Measurements from ENCODE around the gene MAP2K1.
A peak's percentile ranks its signal among the peaks of the same experiment; 100 is the strongest.

Gene MAP2K1

GRCh38 chr15:66503780-66504562 is 117.3 kb downstream of the MAP2K1 start:
- no peak for DNase-seq (ENCODE audit: low read depth in 2 of 2)
- peak overlapping the region; percentile 75 to 96 for H3K4me3 ChIP-seq (replicated peaks in 1 of 2; ENCODE audit: low read depth in 2 of 2, low read length in 2 of 2)
- TF ChIP-seq CTCF (IDR thresholded peaks at IDR 0.05; ENCODE audit: low read depth, low read length) = no peak

DNA sequence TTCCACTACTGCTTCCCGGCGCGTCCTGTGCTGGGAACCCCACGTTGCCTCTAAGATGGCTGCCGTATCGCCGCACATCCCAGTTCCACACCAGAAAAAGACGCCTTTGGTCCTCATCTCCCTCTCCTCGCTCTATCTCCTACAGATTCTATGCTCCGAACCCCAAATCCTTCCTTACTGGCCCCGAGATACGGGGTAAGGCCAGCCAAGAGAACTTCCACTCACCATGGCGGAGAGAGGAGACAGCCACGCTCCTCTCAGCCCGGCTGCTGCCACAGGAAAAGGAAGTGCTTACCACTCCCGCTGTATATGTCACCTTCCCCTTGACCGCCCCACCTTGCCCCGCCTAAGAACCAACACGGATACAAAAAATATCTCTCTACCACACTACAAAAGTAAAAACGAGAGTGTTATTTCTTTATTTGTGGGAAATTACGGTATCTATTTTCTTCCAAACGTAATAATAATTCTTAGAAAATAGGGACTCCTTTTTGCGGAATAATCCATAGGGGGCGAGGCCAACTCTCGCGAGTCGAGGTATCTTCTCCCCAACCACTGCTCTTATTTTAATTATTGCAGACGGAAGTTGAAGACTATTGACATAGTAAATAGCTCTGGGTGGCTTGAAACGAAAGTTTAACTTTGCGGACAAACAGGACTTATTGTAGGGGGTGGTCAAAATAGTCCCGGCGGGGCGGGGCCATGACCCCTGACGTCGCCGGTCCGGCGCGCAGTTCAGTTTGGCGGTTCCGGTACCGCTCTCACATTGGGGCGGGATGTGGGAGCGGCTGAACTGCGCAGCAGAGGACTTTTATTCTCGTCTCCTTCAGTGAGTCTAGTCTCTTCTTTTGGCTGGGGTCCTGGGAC is 118.1 kb downstream of the MAP2K1 start, which contains the start of the genes RPL4 and ZWILCH:
Gene RPL4 (minus strand): TSS at position 293 of the 867 bp plus-strand sequence. CDS start 65 bp downstream, at position 228.
Gene ZWILCH (plus strand): TSS at position 764 of the 867 bp plus-strand sequence. CDS start 13 bp downstream, at position 777.
- peak within 1 kb of the TSS; percentile 75 to 96 for H3K4me3 ChIP-seq (replicated peaks in 1 of 2; ENCODE audit: low read depth in 2 of 2, low read length in 2 of 2)
- no peak for TF ChIP-seq CTCF (IDR thresholded peaks at IDR 0.05; ENCODE audit: low read depth, low read length)
- DNase-seq (ENCODE audit: low read depth in 2 of 2) = peak; percentile 89 to 93

DNA sequence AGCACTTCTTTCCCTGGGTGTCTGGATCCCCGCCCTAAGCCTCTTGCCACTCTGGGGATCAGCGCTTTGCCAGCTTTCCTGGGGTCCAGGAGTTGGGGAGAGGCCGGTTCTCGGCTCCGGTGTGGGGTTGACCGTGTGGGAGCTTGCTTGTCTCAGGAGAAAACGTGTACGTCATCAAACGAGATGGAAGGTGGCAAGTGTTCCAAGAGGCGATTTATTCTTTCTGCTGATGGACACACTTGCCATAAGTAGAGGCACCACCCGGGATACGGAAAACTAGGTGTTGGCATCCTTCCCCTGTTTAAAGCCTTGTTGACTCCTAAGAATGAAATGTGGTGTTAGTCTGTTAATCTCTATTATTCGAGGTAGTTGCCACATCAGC is 118.7 kb downstream of the MAP2K1 start:
- DNase-seq (ENCODE audit: low read depth in 2 of 2) = peak in 1 of 2 donors; percentile 65
- TF ChIP-seq CTCF (IDR thresholded peaks at IDR 0.05; ENCODE audit: low read depth, low read length) = no peak
- peak overlapping the region; percentile 75 to 96 for H3K4me3 ChIP-seq (replicated peaks in 1 of 2; ENCODE audit: low read depth in 2 of 2, low read length in 2 of 2)

DNA sequence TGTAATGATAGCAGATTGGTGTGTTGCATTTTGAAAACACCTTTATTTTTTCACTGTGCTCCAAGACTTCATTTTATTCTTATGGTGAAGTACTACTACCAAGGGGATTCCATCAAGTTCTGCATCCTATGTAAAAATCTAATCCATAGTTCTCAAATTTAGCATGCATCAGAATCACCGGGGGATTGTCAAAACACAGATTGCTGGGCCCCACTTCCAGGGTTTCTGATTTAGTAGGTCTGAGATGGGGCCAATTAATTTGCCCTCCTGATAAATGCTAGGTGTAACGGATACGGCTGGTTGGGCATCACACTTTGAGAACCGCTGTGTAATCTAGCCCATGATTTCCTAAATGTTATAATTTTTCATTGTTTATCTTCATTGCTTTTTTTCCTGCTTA is 119.1 kb downstream of the MAP2K1 start:
- peak overlapping the region; percentile 75 to 96 for H3K4me3 ChIP-seq (replicated peaks in 1 of 2; ENCODE audit: low read depth in 2 of 2, low read length in 2 of 2)
- no peak for DNase-seq (ENCODE audit: low read depth in 2 of 2)
- TF ChIP-seq CTCF (IDR thresholded peaks at IDR 0.05; ENCODE audit: low read depth, low read length) = no peak

DNA sequence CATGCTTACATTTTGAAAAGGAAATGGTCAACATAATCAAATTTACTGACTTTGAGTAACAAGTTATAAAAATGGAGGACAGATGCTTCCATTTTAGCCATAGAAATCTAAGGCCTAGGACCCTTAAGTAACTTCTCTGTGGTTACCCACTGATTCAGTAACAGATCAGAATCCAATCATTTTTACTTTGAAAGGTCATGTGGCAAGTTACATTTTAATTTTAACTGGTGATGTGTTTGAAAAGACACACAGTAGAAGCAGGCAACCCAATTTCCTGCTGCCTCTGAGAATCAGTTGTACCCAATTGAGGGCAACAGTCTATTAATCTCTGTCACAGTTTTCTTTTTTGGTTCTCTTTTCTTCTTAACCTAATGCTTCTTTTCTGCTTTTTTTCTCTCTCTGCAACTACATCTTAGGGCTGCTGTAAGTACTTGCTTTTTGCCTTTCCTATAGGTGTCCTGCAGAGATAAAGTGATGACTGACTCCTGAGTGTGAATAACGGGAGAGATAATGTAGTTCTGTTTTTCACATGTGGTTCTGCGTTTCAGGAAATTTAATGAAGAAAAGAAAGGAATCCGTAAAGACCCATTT is 121.7 kb downstream of the MAP2K1 start:
- TF ChIP-seq CTCF (IDR thresholded peaks at IDR 0.05; ENCODE audit: low read depth, low read length) = no peak
- DNase-seq (ENCODE audit: low read depth in 2 of 2) = no peak
- no peak overlapping the region for H3K4me3 ChIP-seq (replicated peaks in 1 of 2; ENCODE audit: low read depth in 2 of 2, low read length in 2 of 2)

DNA sequence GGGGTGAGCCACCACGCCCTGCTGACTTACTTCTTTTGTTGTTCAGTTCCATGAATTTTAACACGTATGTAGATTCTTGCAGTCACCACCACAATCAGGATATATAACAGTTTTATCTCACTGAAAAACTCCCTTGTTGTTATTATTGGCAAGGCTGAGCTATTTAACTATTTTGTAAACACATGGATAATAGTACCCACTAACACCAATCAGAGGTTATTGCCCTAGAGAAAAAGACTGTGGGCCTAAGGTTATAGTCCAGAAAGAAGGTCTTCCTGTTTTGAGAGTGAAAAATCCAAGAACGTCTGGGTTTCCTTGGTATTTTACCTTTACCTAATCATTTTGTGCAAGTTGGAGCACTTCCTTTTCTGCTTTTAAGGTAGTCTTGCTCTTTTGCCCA is 127.9 kb downstream of the MAP2K1 start:
- no peak for TF ChIP-seq CTCF (IDR thresholded peaks at IDR 0.05; ENCODE audit: low read depth, low read length)
- no peak overlapping the region for H3K4me3 ChIP-seq (replicated peaks in 1 of 2; ENCODE audit: low read depth in 2 of 2, low read length in 2 of 2)

More for the DNA sequence above, 127.9 kb downstream of the MAP2K1 start:
- no peak for DNase-seq (ENCODE audit: low read depth in 2 of 2)

Data from cardiac fibroblast (primary cell).